ENCODE measurements around the gene DENND4A.
"Not testable (repeated sequence)": the region's sequence is repeated elsewhere in the genome, so short reads cannot be mapped to it uniquely, and the experiment has no call there.

The DENND4A gene

GRCh38 chr15:65626856-65627255, 165.2 kb downstream of the DENND4A start:
- no peak for DNase-seq

- no peak for DNase-seq
These were observed 169.0 kb downstream of the DENND4A start for GRCh38 chr15:65623103-65623502.

- no peak for DNase-seq
These were observed 170.5 kb downstream of the DENND4A start, which contains the start of gene SLC24A1 for GRCh38 chr15:65621638-65622037. Gene SLC24A1 (plus strand): TSS chr15:65621938. CDS start chr15:65624081, 2,143 bp downstream.

- DNase-seq: no peak
These were observed 171.3 kb downstream of the DENND4A start for GRCh38 chr15:65620833-65621232.

- no peak for DNase-seq
These were observed 172.3 kb downstream of the DENND4A start for GRCh38 chr15:65619626-65620290.

GRCh38 chr15:65618560-65619109, 173.5 kb downstream of the DENND4A start:
- DNase-seq: no peak

GRCh38 chr15:65615887-65616286, 176.2 kb downstream of the DENND4A start:
- not testable (repeated sequence) for DNase-seq

- no peak for DNase-seq
These were observed 178.9 kb downstream of the DENND4A start for GRCh38 chr15:65612949-65613744.

GRCh38 chr15:65612616-65612946, 179.5 kb downstream of the DENND4A start:
- DNase-seq: no peak

- DNase-seq: no peak
These were observed 180.0 kb downstream of the DENND4A start for GRCh38 chr15:65611888-65612615.

- peak; percentile 84 for DNase-seq
These were observed 181.0 kb downstream of the DENND4A start, which contains the start of gene INTS14 for GRCh38 chr15:65610871-65611718. Gene INTS14 (minus strand): TSS chr15:65611131. CDS start chr15:65607380, 3,751 bp downstream.

All from activated effector memory CD4-positive, alpha-beta T cell treated with Interleukin-2 at 50 U/mL for 16 hours (primary cell).